GM12872 (cell line): ENCODE results near the gene F5.
A peak's percentile ranks its signal among the peaks of the same experiment; 100 is the strongest.

ENCODE experiments used
- TF ChIP-seq, protein P1 (sequence below): IDR thresholded peaks from 3 replicates; pipeline ENCODE4 v1.5.1; 2011; ENCODE audit warnings: low read depth, mild to moderate bottlenecking, low read length, moderate library complexity; ENCODE audit not compliant: insufficient read depth

F5 gene

DNA sequence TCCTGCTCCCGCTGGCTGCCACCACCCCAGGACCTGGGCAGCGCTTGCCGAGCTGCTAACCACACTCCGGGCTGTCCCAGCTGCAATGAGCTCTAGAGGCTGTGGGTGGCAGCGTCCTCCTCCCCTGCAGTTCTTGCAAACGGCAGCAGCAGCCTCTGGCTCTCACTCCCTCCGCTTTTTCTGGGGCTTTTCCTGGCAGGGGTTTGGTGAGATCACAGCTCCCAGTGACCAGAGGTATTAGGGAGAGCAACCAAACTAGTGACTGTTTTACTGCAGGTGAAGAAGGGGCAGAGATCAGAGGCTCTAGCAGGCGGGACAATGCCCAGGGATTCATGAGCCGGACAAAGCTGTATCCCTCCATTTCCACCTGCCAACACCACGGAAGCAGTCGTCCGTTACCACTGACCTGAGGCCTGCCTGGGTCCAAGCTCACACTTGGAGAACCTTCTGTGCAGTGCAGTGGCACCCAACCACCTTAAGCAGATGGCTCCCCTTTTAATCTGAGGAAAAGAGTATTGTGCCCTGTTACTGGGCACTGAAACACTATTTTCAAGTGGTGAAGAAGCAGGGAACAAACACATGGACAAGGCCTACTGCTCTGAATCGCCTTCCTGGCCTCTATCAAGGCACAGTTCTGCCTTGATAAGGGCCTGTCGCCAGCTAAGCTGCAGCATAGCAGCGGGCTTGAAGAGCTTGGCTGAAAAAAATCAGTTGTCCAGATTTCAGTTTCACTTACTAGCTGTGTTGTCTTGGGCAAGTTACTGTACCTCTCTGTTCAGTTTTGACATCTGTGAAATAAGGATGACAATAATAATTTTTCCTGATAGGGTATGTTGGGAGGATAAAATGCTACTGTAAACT, at the start of gene F5:
Gene F5, minus strand, starts transcription at position 87 of the 861 bp plus-strand sequence. CDS start 95 bp downstream, outside the sequence.
- TF ChIP-seq, protein P1, sequence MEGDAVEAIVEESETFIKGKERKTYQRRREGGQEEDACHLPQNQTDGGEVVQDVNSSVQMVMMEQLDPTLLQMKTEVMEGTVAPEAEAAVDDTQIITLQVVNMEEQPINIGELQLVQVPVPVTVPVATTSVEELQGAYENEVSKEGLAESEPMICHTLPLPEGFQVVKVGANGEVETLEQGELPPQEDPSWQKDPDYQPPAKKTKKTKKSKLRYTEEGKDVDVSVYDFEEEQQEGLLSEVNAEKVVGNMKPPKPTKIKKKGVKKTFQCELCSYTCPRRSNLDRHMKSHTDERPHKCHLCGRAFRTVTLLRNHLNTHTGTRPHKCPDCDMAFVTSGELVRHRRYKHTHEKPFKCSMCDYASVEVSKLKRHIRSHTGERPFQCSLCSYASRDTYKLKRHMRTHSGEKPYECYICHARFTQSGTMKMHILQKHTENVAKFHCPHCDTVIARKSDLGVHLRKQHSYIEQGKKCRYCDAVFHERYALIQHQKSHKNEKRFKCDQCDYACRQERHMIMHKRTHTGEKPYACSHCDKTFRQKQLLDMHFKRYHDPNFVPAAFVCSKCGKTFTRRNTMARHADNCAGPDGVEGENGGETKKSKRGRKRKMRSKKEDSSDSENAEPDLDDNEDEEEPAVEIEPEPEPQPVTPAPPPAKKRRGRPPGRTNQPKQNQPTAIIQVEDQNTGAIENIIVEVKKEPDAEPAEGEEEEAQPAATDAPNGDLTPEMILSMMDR: peak; percentile 80

DNA sequence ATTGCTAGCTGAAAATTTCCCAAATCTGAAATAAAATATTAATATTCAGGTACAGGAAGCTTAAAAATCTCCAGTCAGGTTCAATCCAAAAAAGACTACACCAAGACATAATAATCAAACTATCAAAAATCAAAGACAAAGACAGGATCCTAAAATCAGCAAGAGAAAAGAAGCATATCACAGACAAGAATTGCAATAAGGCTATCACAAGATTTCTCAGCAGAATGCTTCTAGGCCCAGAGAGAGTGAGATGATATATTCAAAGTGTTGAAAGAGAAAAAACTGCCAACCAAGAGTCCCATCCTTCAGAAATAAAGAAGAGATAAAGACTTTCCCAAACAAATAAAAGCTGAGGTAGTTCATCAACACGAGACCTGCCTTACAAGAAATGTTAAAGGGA, 48.6 kb upstream of the F5 start:
- TF ChIP-seq, protein P1: no peak

DNA sequence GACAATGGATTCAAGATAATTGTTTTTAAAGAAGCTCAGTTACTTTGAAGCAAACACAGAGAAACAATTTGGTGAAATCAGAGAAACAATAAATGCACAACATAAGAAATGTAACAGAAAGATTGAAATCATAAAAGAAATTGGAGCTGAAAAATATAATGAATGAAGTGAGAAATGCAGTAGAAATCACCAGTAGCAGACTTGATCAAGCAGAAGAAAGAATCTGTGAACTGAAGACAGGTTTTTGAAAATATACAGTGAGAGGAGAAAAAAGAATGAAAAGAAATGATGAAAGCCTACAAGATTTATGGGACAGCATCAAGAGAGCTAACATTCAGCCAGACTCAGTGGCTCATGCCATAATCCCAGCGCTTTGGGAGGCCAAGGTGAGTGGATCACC, 47.9 kb upstream of the F5 start:
- TF ChIP-seq, protein P1: no peak

DNA sequence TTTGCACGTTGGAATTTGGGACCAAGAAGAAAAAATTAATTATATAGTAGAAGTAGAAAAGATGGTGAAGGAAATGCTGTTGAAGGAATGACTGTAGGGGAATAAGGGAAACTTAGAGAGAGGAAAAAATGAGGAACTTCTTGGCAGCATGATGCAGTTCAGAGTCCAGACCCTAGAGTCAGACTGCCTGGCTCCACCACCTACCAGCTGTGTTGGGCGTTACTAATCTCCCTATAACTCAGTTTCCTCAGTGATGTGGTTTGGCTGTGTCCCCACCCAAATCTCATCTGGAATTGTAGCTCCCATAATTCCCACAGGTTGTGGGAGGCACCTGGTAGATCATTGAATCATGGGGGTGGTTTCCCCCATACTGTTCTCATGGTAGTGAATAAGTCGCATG, 45.0 kb upstream of the F5 start:
- TF ChIP-seq, protein P1: no peak

DNA sequence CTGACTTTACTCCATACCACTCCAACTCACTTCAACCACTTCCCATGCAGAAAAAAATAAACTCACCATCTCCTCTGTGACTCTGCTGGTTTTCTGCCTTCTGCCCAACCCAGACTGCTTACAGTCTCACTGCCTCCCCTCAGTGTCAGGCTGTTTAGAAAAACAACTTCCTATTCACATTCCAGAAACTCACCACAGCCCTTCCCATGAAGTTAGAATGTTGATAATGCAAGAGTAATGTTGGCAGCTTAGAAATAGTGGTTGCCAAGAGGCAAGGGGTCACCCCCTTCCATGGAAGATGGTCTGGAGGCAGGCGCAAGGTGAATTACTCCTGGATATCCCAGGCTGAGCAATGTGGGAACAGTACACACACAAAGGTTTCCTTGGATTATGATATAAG, 43.7 kb upstream of the F5 start, which contains the start of gene SELP:
Gene SELP, minus strand, starts transcription at position 119 of the 400 bp plus-strand sequence. Its CDS starts 50 bp downstream, at position 69.
- TF ChIP-seq, protein P1: no peak

DNA sequence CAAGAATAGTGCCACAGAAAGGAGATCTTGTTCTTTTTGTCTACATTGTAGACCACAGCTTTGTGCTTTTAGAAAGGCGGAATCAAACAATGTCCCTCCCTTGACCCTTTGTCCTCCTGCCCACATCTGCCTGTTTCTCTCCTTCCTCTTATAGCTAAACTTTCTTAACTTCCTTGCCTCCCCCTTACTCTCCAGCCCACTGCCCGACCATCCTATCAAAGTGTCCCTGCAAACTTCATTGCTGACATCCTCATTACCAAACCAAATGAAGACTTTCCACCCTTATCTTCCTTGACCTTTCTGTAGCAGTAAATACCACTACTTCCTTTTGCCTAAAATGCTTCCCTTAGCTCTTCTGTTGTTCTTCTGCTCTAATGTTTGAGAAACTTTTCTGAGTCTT, 38.6 kb upstream of the F5 start:
- TF ChIP-seq, protein P1: no peak

DNA sequence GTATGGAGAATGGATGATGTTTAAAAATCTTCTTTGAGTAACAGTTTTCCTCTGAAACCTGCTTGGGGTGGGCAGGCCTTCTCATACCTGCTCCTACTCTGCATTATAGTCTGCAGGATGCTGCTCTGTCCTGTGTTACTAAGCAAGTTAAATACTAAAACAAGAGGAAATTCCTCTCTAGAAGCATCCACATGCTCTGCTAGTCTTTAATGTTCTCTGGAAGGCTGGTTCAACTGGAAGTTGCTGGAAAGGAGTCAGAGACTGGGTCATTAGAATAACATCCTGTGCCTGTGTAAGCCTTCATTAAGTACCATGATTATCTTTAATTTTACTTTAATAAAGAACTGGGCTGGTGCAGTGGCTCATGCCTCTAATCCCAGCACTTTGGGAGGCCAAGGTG, 37.8 kb upstream of the F5 start:
- TF ChIP-seq, protein P1: no peak
